ENCODE data around the gene PPP4R4.

PPP4R4 gene

DNA sequence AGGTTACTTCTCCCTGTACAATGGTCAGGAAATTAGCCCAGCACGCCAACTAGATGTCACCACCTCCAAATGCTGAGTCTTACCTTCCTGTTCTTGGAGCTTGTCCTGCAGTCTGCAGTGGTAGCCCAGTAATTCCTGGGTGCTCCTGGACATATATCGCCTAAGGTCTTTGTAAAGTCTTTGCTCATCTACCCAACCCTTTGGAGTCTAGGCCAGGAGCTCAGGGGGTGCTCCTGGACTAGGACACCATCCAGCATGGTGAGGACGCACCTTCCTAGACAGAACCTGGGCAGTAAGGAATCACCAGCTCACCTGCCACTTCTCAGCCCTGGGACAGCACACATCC lies 118.4 kb downstream of the PPP4R4 start:
- Histone ChIP-seq H3K27me3 (ENCODE audit: insufficient read depth, poor library complexity, severe bottlenecking) (no peaks in the 10 kb centered on the region), H3K4me3 (replicated peaks; ENCODE audit: insufficient read depth, low read length) (no peak overlapping the region), H3K27ac (replicated peaks) (no peak overlapping the region)
- TF ChIP-seq GABPA (IDR thresholded peaks at IDR 0.05; ENCODE audit: low read depth) (no peak), POLR2AphosphoS5 (IDR thresholded peaks at IDR 0.05; ENCODE audit: low read depth) (no peak), SPI1 (IDR thresholded peaks at IDR 0.05; ENCODE audit: borderline replicate concordance, low read depth) (no peak)
- TF ChIP-seq, protein P1, sequence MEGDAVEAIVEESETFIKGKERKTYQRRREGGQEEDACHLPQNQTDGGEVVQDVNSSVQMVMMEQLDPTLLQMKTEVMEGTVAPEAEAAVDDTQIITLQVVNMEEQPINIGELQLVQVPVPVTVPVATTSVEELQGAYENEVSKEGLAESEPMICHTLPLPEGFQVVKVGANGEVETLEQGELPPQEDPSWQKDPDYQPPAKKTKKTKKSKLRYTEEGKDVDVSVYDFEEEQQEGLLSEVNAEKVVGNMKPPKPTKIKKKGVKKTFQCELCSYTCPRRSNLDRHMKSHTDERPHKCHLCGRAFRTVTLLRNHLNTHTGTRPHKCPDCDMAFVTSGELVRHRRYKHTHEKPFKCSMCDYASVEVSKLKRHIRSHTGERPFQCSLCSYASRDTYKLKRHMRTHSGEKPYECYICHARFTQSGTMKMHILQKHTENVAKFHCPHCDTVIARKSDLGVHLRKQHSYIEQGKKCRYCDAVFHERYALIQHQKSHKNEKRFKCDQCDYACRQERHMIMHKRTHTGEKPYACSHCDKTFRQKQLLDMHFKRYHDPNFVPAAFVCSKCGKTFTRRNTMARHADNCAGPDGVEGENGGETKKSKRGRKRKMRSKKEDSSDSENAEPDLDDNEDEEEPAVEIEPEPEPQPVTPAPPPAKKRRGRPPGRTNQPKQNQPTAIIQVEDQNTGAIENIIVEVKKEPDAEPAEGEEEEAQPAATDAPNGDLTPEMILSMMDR (IDR thresholded peaks at IDR 0.05; ENCODE audit: insufficient read depth, low read length): no peak
- TF ChIP-seq, protein P2, sequence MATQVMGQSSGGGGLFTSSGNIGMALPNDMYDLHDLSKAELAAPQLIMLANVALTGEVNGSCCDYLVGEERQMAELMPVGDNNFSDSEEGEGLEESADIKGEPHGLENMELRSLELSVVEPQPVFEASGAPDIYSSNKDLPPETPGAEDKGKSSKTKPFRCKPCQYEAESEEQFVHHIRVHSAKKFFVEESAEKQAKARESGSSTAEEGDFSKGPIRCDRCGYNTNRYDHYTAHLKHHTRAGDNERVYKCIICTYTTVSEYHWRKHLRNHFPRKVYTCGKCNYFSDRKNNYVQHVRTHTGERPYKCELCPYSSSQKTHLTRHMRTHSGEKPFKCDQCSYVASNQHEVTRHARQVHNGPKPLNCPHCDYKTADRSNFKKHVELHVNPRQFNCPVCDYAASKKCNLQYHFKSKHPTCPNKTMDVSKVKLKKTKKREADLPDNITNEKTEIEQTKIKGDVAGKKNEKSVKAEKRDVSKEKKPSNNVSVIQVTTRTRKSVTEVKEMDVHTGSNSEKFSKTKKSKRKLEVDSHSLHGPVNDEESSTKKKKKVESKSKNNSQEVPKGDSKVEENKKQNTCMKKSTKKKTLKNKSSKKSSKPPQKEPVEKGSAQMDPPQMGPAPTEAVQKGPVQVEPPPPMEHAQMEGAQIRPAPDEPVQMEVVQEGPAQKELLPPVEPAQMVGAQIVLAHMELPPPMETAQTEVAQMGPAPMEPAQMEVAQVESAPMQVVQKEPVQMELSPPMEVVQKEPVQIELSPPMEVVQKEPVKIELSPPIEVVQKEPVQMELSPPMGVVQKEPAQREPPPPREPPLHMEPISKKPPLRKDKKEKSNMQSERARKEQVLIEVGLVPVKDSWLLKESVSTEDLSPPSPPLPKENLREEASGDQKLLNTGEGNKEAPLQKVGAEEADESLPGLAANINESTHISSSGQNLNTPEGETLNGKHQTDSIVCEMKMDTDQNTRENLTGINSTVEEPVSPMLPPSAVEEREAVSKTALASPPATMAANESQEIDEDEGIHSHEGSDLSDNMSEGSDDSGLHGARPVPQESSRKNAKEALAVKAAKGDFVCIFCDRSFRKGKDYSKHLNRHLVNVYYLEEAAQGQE (IDR thresholded peaks at IDR 0.05; ENCODE audit: insufficient replicate concordance, low read depth): no peak
- DNase-seq (ENCODE audit: low read depth in 1 of 2, low spot score in 1 of 2): no peak

DNA sequence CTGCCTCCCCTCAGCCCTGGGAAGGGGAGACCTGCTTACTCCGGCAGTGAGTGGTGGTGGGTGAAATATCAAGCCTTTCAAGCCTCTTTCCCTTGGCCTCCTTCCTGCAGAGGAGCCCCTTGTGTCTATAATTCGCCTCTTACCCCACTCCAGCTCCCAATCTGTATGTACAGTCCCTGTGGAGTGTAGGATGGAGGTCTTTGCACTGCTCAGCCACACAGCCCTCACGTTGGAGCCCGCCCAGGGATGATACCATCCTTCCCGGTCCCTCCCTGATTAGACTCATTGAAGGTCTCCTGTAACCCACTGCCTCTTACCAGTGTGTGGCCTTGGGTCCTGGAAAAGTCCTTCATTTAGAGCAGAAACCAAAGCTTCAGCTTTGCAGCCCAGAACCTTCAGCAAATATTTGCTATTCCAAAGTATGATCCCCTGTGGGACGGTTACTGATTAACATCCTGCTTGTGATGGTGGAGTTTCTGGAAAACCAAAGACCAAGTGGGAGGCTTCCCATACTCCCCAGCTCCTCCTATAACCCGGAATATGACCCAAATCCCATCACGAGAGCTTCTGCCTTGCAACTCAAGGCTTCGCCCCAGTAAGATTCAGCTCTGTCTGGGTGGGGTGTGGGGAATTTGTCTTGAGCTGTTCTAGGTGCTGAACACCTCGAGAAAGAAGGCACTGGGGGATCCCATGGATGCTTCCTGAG lies 118.9 kb downstream of the PPP4R4 start, which contains the start of gene SERPINA10:
Gene SERPINA10 (minus strand): TSS at position 397 of the 706 bp plus-strand sequence. CDS start 2,675 bp downstream, outside the sequence.
- no peak within 1 kb of the TSS for H3K27ac ChIP-seq (replicated peaks)
- no peak for DNase-seq (ENCODE audit: low read depth in 1 of 2, low spot score in 1 of 2)
- no peak for TF ChIP-seq GABPA (IDR thresholded peaks at IDR 0.05; ENCODE audit: low read depth)
- TF ChIP-seq, protein P2 (IDR thresholded peaks at IDR 0.05; ENCODE audit: insufficient replicate concordance, low read depth): peak; percentile 78
- H3K4me3 ChIP-seq (replicated peaks; ENCODE audit: insufficient read depth, low read length): no peak within 1 kb of the TSS
- H3K27me3 ChIP-seq (ENCODE audit: insufficient read depth, poor library complexity, severe bottlenecking): no peaks in the 10 kb centered on the region

DNA sequence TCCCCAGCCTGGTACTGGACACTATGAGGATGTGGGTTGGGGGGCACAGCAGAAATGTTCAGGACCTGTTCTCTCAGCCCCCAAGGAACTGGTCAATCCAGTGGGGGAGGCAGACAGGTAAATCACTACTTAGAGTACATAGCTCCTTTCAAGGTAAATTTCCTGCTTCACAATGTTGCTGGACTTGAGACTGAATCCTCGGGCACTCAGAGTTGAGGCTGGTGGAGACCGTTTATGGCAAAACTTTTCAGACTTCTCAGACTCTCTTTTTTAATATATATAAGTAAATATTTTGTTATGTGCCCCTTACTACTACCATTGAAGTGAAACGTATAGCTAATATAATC lies 119.4 kb downstream of the PPP4R4 start:
- TF ChIP-seq SPI1 (IDR thresholded peaks at IDR 0.05; ENCODE audit: borderline replicate concordance, low read depth) (no peak), GABPA (IDR thresholded peaks at IDR 0.05; ENCODE audit: low read depth) (no peak), POLR2AphosphoS5 (IDR thresholded peaks at IDR 0.05; ENCODE audit: low read depth) (no peak)
- TF ChIP-seq, protein P1 (IDR thresholded peaks at IDR 0.05; ENCODE audit: insufficient read depth, low read length): no peak
- TF ChIP-seq, protein P2 (IDR thresholded peaks at IDR 0.05; ENCODE audit: insufficient replicate concordance, low read depth): no peak
- no peak for DNase-seq (ENCODE audit: low read depth in 1 of 2, low spot score in 1 of 2)
- Histone ChIP-seq H3K27me3 (ENCODE audit: insufficient read depth, poor library complexity, severe bottlenecking) (no peaks in the 10 kb centered on the region), H3K27ac (replicated peaks) (no peak overlapping the region), H3K4me3 (replicated peaks; ENCODE audit: insufficient read depth, low read length) (no peak overlapping the region)

All from HL-60 (cell line).